Endothelial cell of umbilical vein (primary cell): Measurements from ENCODE around the gene MLYCD. TPM values are rescaled to one million over a fixed set of nuclear protein-coding genes. Genes with fewer than 3 reads are reported as not detected.

ENCODE experiments used
- BruUV-seq: library from RNA; stranded (reverse); fragments of 400-500 nt; replicated peaks from 2 replicates; lab custom pipeline; 2021; lab: Mats Ljungman, UMichigan
- CTCF ChIA-PET: fragments of 300-600, 350-600 bp; sonication (Branson Sonifier 250); formaldehyde crosslinking; loops from one replicate; lab custom pipeline; 2021; ENCODE audit warnings: antibody characterized with exemption, inconsistent platforms; lab: Charles Lee
- POLR2A ChIA-PET: fragments of 300-600, 350-600 bp; sonication (Branson Sonifier 250); formaldehyde crosslinking; loops from one replicate; lab custom pipeline; 2021; ENCODE audit warnings: antibody characterized with exemption, inconsistent platforms; lab: Charles Lee
- DNase-seq: peaks from one replicate; pipeline ENCODE4 v3.0.0-alpha.2; 2011; ENCODE audit warnings: low read depth, low spot score
- FAIRE-seq: peaks from 2 replicates; lab custom pipeline; 2011; peaks lifted over from hg19 to GRCh38; lab: Jason Lieb, UNC
- H2AFZ ChIP-seq: 2 replicates; pipeline ENCODE4 v1.6.0; 2012; ENCODE audit warnings: low read depth, low read length, control low read depth, inconsistent platforms
- H3K27ac ChIP-seq: 2 replicates; pipeline ENCODE4 v1.5.1; 2011; ENCODE audit warnings: low read depth, mild to moderate bottlenecking, control low read depth, low read length, moderate library complexity; ENCODE audit not compliant: insufficient read depth
- H3K27me3 ChIP-seq, 2 experiments: 2 replicates each; pipeline versions ENCODE4 v1.6.0 to v1.6.1; 2011; ENCODE audit warnings: low read length in 2 of 2, mixed read lengths in 1 of 2; ENCODE audit not compliant: control insufficient read depth in 2 of 2, insufficient read depth in 2 of 2
- H3K36me3 ChIP-seq, 2 experiments: 2 replicates in 1 of 2; 3 replicates in 1 of 2; pipeline ENCODE4 v1.5.1; 2011; ENCODE audit warnings: low read length in 2 of 2, mild to moderate bottlenecking in 1 of 2, moderate library complexity in 1 of 2; ENCODE audit not compliant: control insufficient read depth in 2 of 2, insufficient read depth in 2 of 2; ENCODE audit errors: extremely low read depth in 1 of 2
- H3K4me1 ChIP-seq: 3 replicates; pipeline ENCODE4 v1.5.1; 2011; ENCODE audit warnings: mild to moderate bottlenecking, low read length; ENCODE audit not compliant: control insufficient read depth, insufficient read depth; ENCODE audit errors: extremely low read depth
- H3K4me2 ChIP-seq: 2 replicates; pipeline ENCODE4 v1.6.1; 2011; ENCODE audit warnings: low read length, control low read depth, mixed read lengths; ENCODE audit not compliant: insufficient read depth
- H3K4me3 ChIP-seq, 3 experiments: fragments of 200-600 bp in 1 of 3; sonication (generic), shearing (Covaris generic) in 1 of 3; replicated peaks in 1 of 3; 2 replicates each; pipeline ENCODE4 v1.5.1; 2011 to 2016; ENCODE audit warnings: control low read depth in 3 of 3, low read length in 3 of 3, mild to moderate bottlenecking in 2 of 3, inconsistent platforms in 1 of 3, low read depth in 1 of 3, moderate library complexity in 1 of 3; ENCODE audit not compliant: insufficient read depth in 1 of 3
- H3K79me2 ChIP-seq: 2 replicates; pipeline ENCODE4 v1.6.0; 2012; ENCODE audit warnings: low read length, inconsistent platforms; ENCODE audit not compliant: control insufficient read depth, insufficient read depth
- H3K9ac ChIP-seq: replicated peaks from 2 replicates; pipeline ENCODE3; 2011; ENCODE audit warnings: low read length, control low read depth; ENCODE audit not compliant: insufficient read depth; ENCODE audit errors: extremely low read depth
- H3K9me1 ChIP-seq: replicated peaks from 3 replicates; pipeline ENCODE4 v1.6.0; 2011; ENCODE audit warnings: mild to moderate bottlenecking, low read length; ENCODE audit not compliant: control insufficient read depth, insufficient read depth; ENCODE audit errors: extremely low read depth
- H3K9me3 ChIP-seq: replicated peaks from 2 replicates; pipeline ENCODE4 v1.5.1; 2012; ENCODE audit warnings: low read length, inconsistent platforms; ENCODE audit not compliant: control insufficient read depth, insufficient read depth
- H4K20me1 ChIP-seq: replicated peaks from 2 replicates; pipeline ENCODE3; 2011; ENCODE audit warnings: mild to moderate bottlenecking, low read length; ENCODE audit not compliant: control insufficient read depth, insufficient read depth; ENCODE audit errors: extremely low read depth
- EZH2 ChIP-seq: IDR thresholded peaks from 2 replicates; pipeline ENCODE4 v1.6.1; 2012; ENCODE audit warnings: borderline replicate concordance, low read depth, mild to moderate bottlenecking, moderate library complexity, low read length, inconsistent platforms; ENCODE audit not compliant: severe bottlenecking
- FOS ChIP-seq: IDR thresholded peaks from 2 replicates; pipeline ENCODE4 v1.6.1; 2011; ENCODE audit warnings: mild to moderate bottlenecking, low read length, moderate library complexity, borderline replicate concordance; ENCODE audit not compliant: insufficient read depth
- GATA2 ChIP-seq: IDR thresholded peaks from 2 replicates; pipeline ENCODE4 v1.7.0; 2011; ENCODE audit warnings: low read depth, mild to moderate bottlenecking, moderate library complexity, mixed read lengths, low read length; ENCODE audit not compliant: insufficient read length, insufficient read depth
- JUN ChIP-seq: IDR thresholded peaks from 2 replicates; pipeline ENCODE4 v1.6.1; 2011; ENCODE audit warnings: borderline replicate concordance, low read depth; ENCODE audit not compliant: insufficient read length, insufficient read depth
- MAX ChIP-seq: IDR thresholded peaks from 2 replicates; pipeline ENCODE4 v1.6.1; 2011; ENCODE audit not compliant: insufficient read depth, insufficient read length
- MYC ChIP-seq: IDR thresholded peaks from one replicate; pipeline ENCODE4 v1.6.1; 2011; ENCODE audit warnings: mild to moderate bottlenecking, low read depth, low read length
- POLR2A ChIP-seq: IDR thresholded peaks from 2 replicates; pipeline ENCODE4 v1.6.1; 2012; ENCODE audit warnings: low read depth, mild to moderate bottlenecking, control low read depth, low read length
- POLR2AphosphoS5 ChIP-seq: IDR thresholded peaks from 2 replicates; pipeline ENCODE4 v1.6.1; 2012; ENCODE audit warnings: low read depth, mild to moderate bottlenecking, control low read depth, low read length, moderate library complexity; ENCODE audit not compliant: insufficient read depth
- dilution Hi-C: fragments of 300-500 bp; cut with MboI; formaldehyde crosslinking; loops from one replicate; pipeline ENCODE4 v1.15.0; 2019; ENCODE audit warnings: low sequenced_read_pairs; ENCODE audit not compliant: extremely low pct_ligation_motif_present
- intact Hi-C: fragments of 100-400 bp; cut with micrococcal nuclease; formaldehyde crosslinking; loops from one replicate; pipeline ENCODE4 v1.10.0; 2022
- polyA plus RNA-seq, 4 experiments: library from polyadenylated mRNA; depleted of rRNA in 3 of 4; stranded (reverse) in 3 of 4; unstranded in 1 of 4; fragments of >200 nt; gene quantifications; 2 replicates each; pipeline versions ENCODE4 v1.2.1 to v1.2.3, GENCODE V29; 2011 to 2012; ENCODE audit warnings: missing spikeins in 1 of 4
- total RNA-seq: library from RNA; stranded (reverse); gene quantifications from 2 replicates; pipeline ENCODE4 v1.2.3, GENCODE V29; 2021
- TF ChIP-seq, protein P1 (sequence below), 2 donors: IDR thresholded peaks; 1 replicate in 1 of 2; 2 replicates in 1 of 2; pipeline ENCODE4 v1.5.1; 2011; ENCODE audit warnings: low read length in 2 of 2, mild to moderate bottlenecking in 2 of 2, moderate library complexity in 2 of 2, control low read depth in 1 of 2, inconsistent platforms in 1 of 2, low read depth in 1 of 2; ENCODE audit not compliant: insufficient read depth in 1 of 2; ENCODE audit errors: extremely low read depth in 1 of 2

Gene MLYCD
- total and polyA plus RNA-seq, 2 donors (not counting 3 experiments of a cell fraction or from before 2014, with no cell fraction given), result 2.0 to 3.4 TPM

DNA sequence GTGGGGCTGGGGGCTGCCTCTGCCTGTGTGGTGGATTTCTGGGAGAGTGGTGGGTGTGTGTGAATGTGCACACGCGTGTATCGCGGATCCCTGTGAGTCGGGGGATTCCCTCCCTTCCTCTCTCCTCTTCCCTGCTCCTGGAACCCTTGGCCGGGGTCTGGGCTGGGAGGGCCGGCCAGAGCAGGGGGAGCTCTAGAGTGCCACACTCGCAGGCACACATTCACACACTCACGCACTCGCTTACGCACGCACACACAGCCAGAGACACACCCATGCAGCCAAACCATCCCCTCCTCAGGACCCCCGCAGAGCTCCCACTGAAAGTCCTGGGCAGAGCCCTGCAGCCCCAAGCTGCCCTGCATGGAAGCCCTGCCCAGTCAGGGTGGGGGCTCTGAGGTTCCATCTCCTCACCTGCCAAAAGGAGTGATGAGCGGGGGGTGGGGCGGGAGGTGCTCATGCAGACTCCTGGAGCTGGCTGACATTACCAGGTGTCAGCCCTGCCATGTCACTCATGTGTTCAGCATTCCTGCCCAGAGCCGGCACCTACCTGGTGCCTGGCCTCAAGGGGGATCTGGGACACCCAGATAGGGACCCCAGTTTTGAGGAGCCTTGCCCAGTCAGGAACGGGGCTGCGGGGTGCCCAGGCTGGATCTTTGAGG, 71.0 kb downstream of the MLYCD start:
- dilution Hi-C loops (no loop called here), intact Hi-C loops (loop anchor here (5.0 kb wide), 1 partner anchor 207 kb away; no protein-coding TSS in a partner anchor)
- Histone ChIP-seq H4K20me1 (no peaks in the 10 kb centered on the region), H3K27ac (no peak overlapping the region), H3K9ac (no peak overlapping the region), H3K4me1 (no peaks in the 10 kb centered on the region), H3K36me3 (no peaks in the 10 kb centered on the region), H3K79me2 (no peaks in the 10 kb centered on the region), H3K9me1 (no peaks in the 10 kb centered on the region), H2AFZ (no peak overlapping the region), H3K27me3 (peaks cover 5 to 8% of the 10 kb centered on the region in 2 experiments), H3K4me3 (no peak overlapping the region), H3K4me2 (no peak overlapping the region), H3K9me3 (no peaks in the 10 kb centered on the region)
- DNase-seq (no peak), FAIRE-seq (no peak)
- BruUV-seq, result no TSS peak
- POLR2A ChIA-PET, result no interaction called here
- TF ChIP-seq POLR2A (no peak), MAX (no peak), FOS (no peak), POLR2AphosphoS5 (no peak), JUN (no peak), MYC (no peak), GATA2 (no peak), EZH2 (no peak)
- TF ChIP-seq, protein P1, sequence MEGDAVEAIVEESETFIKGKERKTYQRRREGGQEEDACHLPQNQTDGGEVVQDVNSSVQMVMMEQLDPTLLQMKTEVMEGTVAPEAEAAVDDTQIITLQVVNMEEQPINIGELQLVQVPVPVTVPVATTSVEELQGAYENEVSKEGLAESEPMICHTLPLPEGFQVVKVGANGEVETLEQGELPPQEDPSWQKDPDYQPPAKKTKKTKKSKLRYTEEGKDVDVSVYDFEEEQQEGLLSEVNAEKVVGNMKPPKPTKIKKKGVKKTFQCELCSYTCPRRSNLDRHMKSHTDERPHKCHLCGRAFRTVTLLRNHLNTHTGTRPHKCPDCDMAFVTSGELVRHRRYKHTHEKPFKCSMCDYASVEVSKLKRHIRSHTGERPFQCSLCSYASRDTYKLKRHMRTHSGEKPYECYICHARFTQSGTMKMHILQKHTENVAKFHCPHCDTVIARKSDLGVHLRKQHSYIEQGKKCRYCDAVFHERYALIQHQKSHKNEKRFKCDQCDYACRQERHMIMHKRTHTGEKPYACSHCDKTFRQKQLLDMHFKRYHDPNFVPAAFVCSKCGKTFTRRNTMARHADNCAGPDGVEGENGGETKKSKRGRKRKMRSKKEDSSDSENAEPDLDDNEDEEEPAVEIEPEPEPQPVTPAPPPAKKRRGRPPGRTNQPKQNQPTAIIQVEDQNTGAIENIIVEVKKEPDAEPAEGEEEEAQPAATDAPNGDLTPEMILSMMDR (IDR thresholded peaks at IDR 0.05; ENCODE audit: extremely low read depth in 1 of 2, insufficient read depth in 1 of 2, low read depth in 1 of 2, low read length in 2 of 2), result no peak
- CTCF ChIA-PET, result interaction anchor here (0.6 to 2.3 kb wide), 8 partner anchors 9 to 217 kb away, joined by 3 to 7 read pairs (median 4); partner anchors contain the start of gene TAF1C
